Hypothalamus (tissue), 51 donors: ENCODE data around the gene PRKAB2.
"Not testable (repeated sequence)": the region's sequence is repeated elsewhere in the genome, so short reads cannot be mapped to it uniquely, and the experiment has no call there.

Source experiments
- DNase-seq, 51 donors: peaks; one replicate each; lab custom pipeline; 2025; lab: John Stamatoyannopoulos, UW

PRKAB2 gene

DNA sequence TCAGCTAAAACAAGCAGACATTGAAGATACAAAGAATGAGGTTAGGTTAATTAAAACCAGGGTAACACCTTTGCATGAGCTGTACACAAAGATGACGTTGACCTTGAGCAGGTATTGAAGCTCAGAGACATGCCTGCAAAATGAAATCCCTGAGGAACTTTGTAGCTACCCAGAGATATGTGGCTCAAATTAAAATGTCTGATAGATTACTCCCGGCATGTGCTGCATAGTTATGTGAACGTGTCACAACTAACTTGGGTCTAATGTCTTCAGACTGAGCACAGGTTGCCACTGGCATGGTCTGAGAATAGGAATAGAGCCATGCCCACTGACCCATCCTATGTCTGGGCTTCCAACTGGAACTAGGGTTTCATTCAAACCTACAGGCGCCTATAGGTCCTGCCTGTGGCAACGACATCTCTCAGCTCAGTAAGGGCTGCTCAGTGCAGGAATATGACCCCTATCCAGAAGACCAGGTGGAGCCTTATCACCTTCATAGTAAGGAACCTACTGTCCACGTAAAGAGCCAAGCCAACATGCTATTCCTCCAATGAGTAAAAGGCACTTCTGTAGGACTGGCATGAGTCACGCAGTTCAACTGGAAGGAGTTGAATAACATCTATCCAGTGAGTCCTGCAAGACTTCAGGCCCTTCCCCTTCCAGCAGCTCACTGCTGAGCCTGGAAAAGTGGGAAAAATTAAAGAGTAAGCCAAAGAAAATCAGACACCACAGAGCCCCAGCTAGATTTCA, 60.7 kb downstream of the PRKAB2 start:
- no peak for DNase-seq

DNA sequence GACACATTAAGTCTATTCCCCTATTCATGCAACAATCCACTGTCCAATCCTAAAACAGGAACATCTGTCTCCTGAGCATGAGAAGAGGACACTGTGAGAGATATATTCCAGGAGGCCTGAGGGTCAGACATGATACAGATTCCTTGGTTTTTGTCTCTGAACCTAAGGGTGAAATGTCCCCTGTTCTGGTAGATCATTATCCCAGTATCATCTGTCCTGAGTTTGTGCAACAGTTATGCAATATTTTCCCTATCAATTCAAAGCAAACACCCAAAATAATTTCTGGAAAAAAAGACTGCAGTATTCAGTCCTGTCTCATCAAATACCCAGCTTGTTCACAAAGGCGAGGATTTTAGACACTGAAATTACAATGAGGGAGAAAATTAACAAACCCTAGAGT, 61.4 kb downstream of the PRKAB2 start:
- DNase-seq = no peak

DNA sequence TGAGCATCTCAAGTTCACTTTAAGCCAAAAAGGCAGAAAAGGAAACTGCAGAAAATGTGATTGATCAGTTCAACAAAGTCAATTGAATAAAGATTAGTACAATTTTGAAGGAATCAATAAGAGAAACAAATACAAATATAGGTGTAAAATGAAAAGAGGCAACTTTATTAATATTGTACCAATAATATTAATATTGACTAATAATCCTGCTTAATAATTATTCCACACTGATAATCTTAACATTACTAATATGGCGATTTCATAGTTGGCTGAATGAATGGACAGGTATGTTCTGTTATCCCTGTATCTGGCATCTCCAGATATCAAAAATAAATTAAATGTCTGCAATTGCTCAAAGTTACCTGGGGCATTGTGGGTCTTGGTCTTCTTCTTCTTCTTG, 61.8 kb downstream of the PRKAB2 start:
- DNase-seq = no peak

DNA sequence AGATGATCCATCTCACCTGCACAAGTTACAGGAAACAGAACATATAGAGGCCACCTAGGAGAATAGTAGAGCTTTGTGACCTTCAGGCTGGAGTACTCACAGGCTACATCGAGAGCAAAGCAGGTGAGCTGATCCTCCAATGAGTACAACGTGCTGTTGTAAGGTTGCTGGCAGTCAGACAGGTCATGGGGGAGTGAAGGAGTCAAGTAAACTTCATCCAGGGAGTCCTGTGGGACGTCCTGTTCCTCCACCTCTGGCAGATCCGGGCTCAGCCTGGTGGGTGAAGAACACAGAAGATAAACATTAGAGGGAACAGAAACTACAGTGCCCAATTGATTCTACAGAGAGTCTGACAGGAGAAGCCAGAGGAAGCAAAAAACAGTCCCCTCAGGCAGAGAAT, 62.5 kb downstream of the PRKAB2 start:
- DNase-seq = no peak

- no peak for DNase-seq
Observed at GRCh38 chr1:147109041-147109440, 63.2 kb downstream of the PRKAB2 start.

DNA sequence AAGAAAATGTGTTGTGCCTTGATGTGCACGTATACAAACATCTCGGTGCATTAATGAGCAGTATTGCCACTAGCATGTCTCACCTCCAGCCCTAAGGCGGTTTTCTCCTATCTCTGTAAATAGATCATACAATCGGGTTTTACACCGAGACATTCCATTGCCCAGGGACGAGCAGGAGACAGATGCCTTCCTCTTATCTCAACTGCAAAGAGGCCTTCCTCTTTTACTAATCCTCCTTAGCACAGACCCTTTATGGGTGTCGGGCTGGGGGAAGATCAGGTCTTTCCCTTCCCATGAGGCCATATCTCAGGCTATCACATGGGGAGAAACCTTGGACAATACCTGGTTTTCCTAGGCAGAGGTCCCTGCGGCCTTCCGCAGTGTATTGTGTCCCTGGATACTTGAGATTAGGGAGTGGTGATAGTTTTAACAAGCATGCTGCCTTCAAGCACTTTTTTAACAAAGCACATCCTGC, 65.8 kb downstream of the PRKAB2 start:
- not testable (repeated sequence) for DNase-seq

- no peak for DNase-seq
Observed at GRCh38 chr1:147105909-147106308, 66.4 kb downstream of the PRKAB2 start.
